ENCODE results near the gene NTRK3. TPM values are rescaled to one million over a fixed set of nuclear protein-coding genes. Genes with fewer than 3 reads are reported as not detected.

NTRK3 gene
- total and polyA plus RNA-seq, 4 donors, result 0.21 to 2.9 (median 0.32) TPM

GRCh38 chr15:88048237-88048636 is 208.3 kb downstream of the NTRK3 start:
- H3K27me3 ChIP-seq (ENCODE audit: control insufficient read depth in 4 of 4, insufficient read depth in 4 of 4, low read length in 3 of 4), result peaks cover 0 to 2% (median 0%) of the 10 kb centered on the region in 4 donors
- no peak overlapping the region for H3K4me3 ChIP-seq (ENCODE audit: low read depth in 1 of 3, low read length in 3 of 3)
- TF ChIP-seq GABPA (IDR thresholded peaks at IDR 0.05 in 1 of 2, conservative IDR thresholded peaks at IDR 0.05 in 1 of 2), result no peak
- no peaks in the 10 kb centered on the region for H3K9me3 ChIP-seq (ENCODE audit: control insufficient read depth in 4 of 4, low read length in 3 of 4)
- H3K27ac ChIP-seq (ENCODE audit: low read depth in 1 of 2, low read length in 2 of 2), result no peak overlapping the region
- no peaks in the 10 kb centered on the region for H3K36me3 ChIP-seq (ENCODE audit: control insufficient read depth in 4 of 4, insufficient read depth in 3 of 4, low read depth in 1 of 4, low read length in 3 of 4)
- no peak overlapping the region for H3K9ac ChIP-seq (ENCODE audit: low read depth in 1 of 2, low read length in 2 of 2)
- DNase-seq (ENCODE audit: low spot score), result no peak
- no peaks in the 10 kb centered on the region for H3K4me1 ChIP-seq (ENCODE audit: control insufficient read depth in 4 of 4, insufficient read depth in 4 of 4, low read length in 3 of 4)
- 48% methylated on average over 2 of the region's 2 CpGs for WGBS

- peaks cover 0 to 2% (median 0%) of the 10 kb centered on the region in 4 donors for H3K27me3 ChIP-seq (ENCODE audit: control insufficient read depth in 4 of 4, insufficient read depth in 4 of 4, low read length in 3 of 4)
- H3K9me3 ChIP-seq (ENCODE audit: control insufficient read depth in 4 of 4, low read length in 3 of 4), result no peaks in the 10 kb centered on the region
- H3K36me3 ChIP-seq (ENCODE audit: control insufficient read depth in 4 of 4, insufficient read depth in 3 of 4, low read depth in 1 of 4, low read length in 3 of 4), result no peaks in the 10 kb centered on the region
- 72% methylated on average over 13 of the region's 13 CpGs for WGBS
- TF ChIP-seq ZBTB33 (IDR thresholded peaks at IDR 0.05), result no peak
- TF ChIP-seq EGR1 (IDR thresholded peaks at IDR 0.05; ENCODE audit: low read depth in 2 of 2), result no peak
- TF ChIP-seq RAD21 (IDR thresholded peaks at IDR 0.05), result no peak
- no peak for TF ChIP-seq MAX (IDR thresholded peaks at IDR 0.05)
- TF ChIP-seq SP1 (IDR thresholded peaks at IDR 0.05), result no peak
- no peak for TF ChIP-seq FOXA1 (IDR thresholded peaks at IDR 0.05)
- no peak for TF ChIP-seq CTCF (IDR thresholded peaks at IDR 0.05; ENCODE audit: low read depth, low read length, missing input control)
- TF ChIP-seq HNF4A (conservative IDR thresholded peaks at IDR 0.05), result no peak
- no peak for TF ChIP-seq YY1 (IDR thresholded peaks at IDR 0.05)
- TF ChIP-seq HNF4G (IDR thresholded peaks at IDR 0.05), result no peak
- TF ChIP-seq RXRA (IDR thresholded peaks at IDR 0.05), result no peak
- TF ChIP-seq FOXA2 (IDR thresholded peaks at IDR 0.05), result no peak
- no peak for TF ChIP-seq NR2F2 (IDR thresholded peaks at IDR 0.05)
- TF ChIP-seq REST (IDR thresholded peaks at IDR 0.05), result no peak
- no peak for TF ChIP-seq JUND (IDR thresholded peaks at IDR 0.05)
- TF ChIP-seq ATF3 (IDR thresholded peaks at IDR 0.05), result no peak
- TF ChIP-seq GABPA (IDR thresholded peaks at IDR 0.05 in 1 of 2, conservative IDR thresholded peaks at IDR 0.05 in 1 of 2), result no peak
- TF ChIP-seq TAF1 (conservative IDR thresholded peaks at IDR 0.05), result no peak
- no peak overlapping the region for H3K27ac ChIP-seq (ENCODE audit: low read depth in 1 of 2, low read length in 2 of 2)
- no peaks in the 10 kb centered on the region for H3K4me1 ChIP-seq (ENCODE audit: control insufficient read depth in 4 of 4, insufficient read depth in 4 of 4, low read length in 3 of 4)
- H3K9ac ChIP-seq (ENCODE audit: low read depth in 1 of 2, low read length in 2 of 2), result no peak overlapping the region
- no peak for DNase-seq (ENCODE audit: low spot score)
- no peak overlapping the region for H3K4me3 ChIP-seq (ENCODE audit: low read depth in 1 of 3, low read length in 3 of 3)
Measured at GRCh38 chr15:88046576-88047129, 209.9 kb downstream of the NTRK3 start.
